Aorta (tissue), 5 donors: ENCODE results near the gene C4A. TPM values are rescaled to one million over a fixed set of nuclear protein-coding genes. Genes with fewer than 3 reads are reported as not detected.
"Not testable (repeated sequence)": the region's sequence is repeated elsewhere in the genome, so short reads cannot be mapped to it uniquely, and the experiment has no call there.

Experiments
- ATAC-seq: fragments of 200-7000 bp; cut with Tn5 transposase; one replicate; pipeline ENCODE4 v1.9.1; 2022; ENCODE audit warnings: moderate library complexity; ENCODE audit not compliant: low FRiP score
- DNase-seq, 2 donors: peaks; one replicate each; pipeline ENCODE4 v3.0.0-alpha.2; 2020
- H3K27ac ChIP-seq, 2 donors: one replicate each; pipeline ENCODE4 v1.5.1; 2013; ENCODE audit warnings: low read length in 2 of 2, mild to moderate bottlenecking in 2 of 2, moderate library complexity in 2 of 2, control low read depth in 1 of 2, inconsistent platforms in 1 of 2, low read depth in 1 of 2
- H3K27me3 ChIP-seq, 2 donors: one replicate each; pipeline ENCODE4 v1.6.1; 2013; ENCODE audit warnings: control low read depth in 1 of 2, low read length in 1 of 2, mild to moderate bottlenecking in 1 of 2, moderate library complexity in 1 of 2; ENCODE audit not compliant: insufficient read depth in 2 of 2, control insufficient read depth in 1 of 2
- H3K36me3 ChIP-seq, 2 donors: one replicate each; pipeline ENCODE4 v1.6.1; 2013; ENCODE audit warnings: control low read depth in 1 of 2, low read length in 1 of 2, mild to moderate bottlenecking in 1 of 2; ENCODE audit not compliant: insufficient read depth in 2 of 2, control insufficient read depth in 1 of 2
- H3K4me1 ChIP-seq, 2 donors: one replicate each; pipeline ENCODE4 v1.6.1; 2013; ENCODE audit warnings: low read length in 2 of 2, control low read depth in 1 of 2, mild to moderate bottlenecking in 1 of 2, moderate library complexity in 1 of 2; ENCODE audit not compliant: insufficient read depth in 2 of 2, control insufficient read depth in 1 of 2
- H3K4me3 ChIP-seq, 2 donors: one replicate each; pipeline ENCODE4 v1.5.1; 2013; ENCODE audit warnings: low read length in 2 of 2, control low read depth in 1 of 2, mild to moderate bottlenecking in 1 of 2
- H3K9me3 ChIP-seq: one replicate; pipeline ENCODE4 v1.6.1; 2013; ENCODE audit warnings: mild to moderate bottlenecking, low read length; ENCODE audit not compliant: control insufficient read depth
- WGBS, 2 donors: extraction: QIAGEN DNeasy Blood & Tissue Kit; methylation state at CpG; one replicate each; pipeline ENCODE4 v1.1.7; 2013; 5-methylcytosine and 5-hydroxymethylcytosine counted together
- intact Hi-C, 2 donors: fragments of 100-400 bp; cut with DNase I; formaldehyde crosslinking; loops; one replicate each; pipeline versions ENCODE4 v1.14.2 to v1.15.0; 2022
- long read RNA-seq, 2 donors: library from polyadenylated mRNA; unstranded; transcript quantifications; one replicate each; pipeline ENCODE4 v2.0.0, GENCODE V29; 2020 to 2021
- polyA plus RNA-seq, 2 donors: library from polyadenylated mRNA; stranded (reverse); fragments of 200-250 nt; gene quantifications; one replicate each; pipeline ENCODE4 v1.2.3, GENCODE V29; 2013
- total RNA-seq, 2 donors: library from RNA; stranded (reverse); fragmentation: NEBNext Ultra II Directional; extraction: Animal tissue kit (Norgen Biotek cat#: 25700); gene quantifications; one replicate each; pipeline ENCODE4 v1.2.1, GENCODE V29; 2021
- donor health status: healthy with polysubstance abuse.
- donor health status: Bipolar disorder and iron deficiency.
- donor health status: DM: no; HTN: no; CAD: no.
- donor health status: DM: no; HTN: no; CAD: no.
- donor health status: DM: yes; HTN: yes; CAD: no.

Gene C4A
- total RNA-seq, result 100 to 1,000 TPM; 146 to 258 TPM
- 10 to 100 TPM in 1 of 2 donors, 1 to 10 TPM in 1; 7.4 to 43.6 TPM for polyA plus RNA-seq
- long read RNA-seq, donor 1, full-length matches to known transcripts, result 1 of 76 reads
- long read RNA-seq, donor 1, partial matches to known transcripts, result 71 of 76 reads
- long read RNA-seq, donor 1, other reads (novel, unspliced or antisense), result 4 of 76 reads
- long read RNA-seq, donor 2, full-length matches to known transcripts, result 22 of 125 reads
- long read RNA-seq, donor 2, partial matches to known transcripts, result 96 of 125 reads
- long read RNA-seq, donor 2, other reads (novel, unspliced or antisense), result 7 of 125 reads

DNA sequence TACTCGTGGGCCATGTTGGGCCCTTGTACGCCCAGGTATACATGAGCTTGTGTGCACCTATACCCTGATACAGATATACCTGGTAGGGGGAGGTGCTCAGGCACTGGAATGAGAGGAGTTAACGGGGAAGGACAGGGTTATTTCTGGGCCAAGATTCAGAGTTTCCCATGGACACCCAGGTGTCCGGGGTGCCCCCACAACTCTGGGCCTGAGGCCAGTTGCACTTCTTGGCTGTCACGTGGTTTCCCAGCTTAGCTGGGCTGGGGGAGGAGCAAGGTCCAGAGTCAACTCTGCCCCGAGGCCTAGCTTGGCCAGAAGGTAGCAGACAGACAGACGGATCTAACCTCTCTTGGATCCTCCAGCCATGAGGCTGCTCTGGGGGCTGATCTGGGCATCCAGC, at the start of gene C4A:
Gene C4A, plus strand, starts transcription at position 314 of the 400 bp plus-strand sequence. Its CDS starts 51 bp downstream, at position 365.
- H3K9me3 ChIP-seq, H3K27me3 ChIP-seq, DNase-seq, intact Hi-C loops, H3K4me1 ChIP-seq, H3K27ac ChIP-seq, H3K36me3 ChIP-seq, H3K4me3 ChIP-seq: not testable (repeated sequence)
- no CpG with 5 or more reads among the region's 7 CpGs for WGBS, 2 donors
- peak; percentile 33 for ATAC-seq

DNA sequence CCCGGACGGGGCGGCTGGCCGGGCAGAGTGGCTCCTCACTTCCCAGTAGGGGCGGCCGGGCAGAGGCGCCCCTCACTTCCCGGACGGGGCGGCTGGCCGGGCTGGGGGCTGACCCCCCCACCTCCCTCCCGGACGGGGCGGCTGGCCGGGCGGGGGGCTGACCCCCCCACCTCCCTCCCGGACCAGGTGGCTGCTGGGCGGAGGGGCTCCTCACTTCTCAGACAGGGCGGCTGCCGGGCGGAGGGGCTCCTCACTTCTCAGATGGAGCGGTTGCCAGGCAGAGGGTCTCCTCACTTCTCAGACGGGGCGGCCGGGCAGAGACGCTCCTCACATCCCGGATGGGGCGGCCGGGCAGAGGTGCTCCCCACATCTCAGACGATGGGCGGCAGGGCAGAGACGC, 49.7 kb upstream of the C4A start:
- H3K27ac ChIP-seq, H3K27me3 ChIP-seq, H3K9me3 ChIP-seq, H3K4me3 ChIP-seq, intact Hi-C loops, H3K36me3 ChIP-seq, H3K4me1 ChIP-seq, ATAC-seq: not testable (repeated sequence)
- DNase-seq, result peak in 1 of 2 donors; percentile 29
- WGBS, 2 donors, result 91 to 97% methylated on average over 16 to 32 of the region's 32 CpGs

DNA sequence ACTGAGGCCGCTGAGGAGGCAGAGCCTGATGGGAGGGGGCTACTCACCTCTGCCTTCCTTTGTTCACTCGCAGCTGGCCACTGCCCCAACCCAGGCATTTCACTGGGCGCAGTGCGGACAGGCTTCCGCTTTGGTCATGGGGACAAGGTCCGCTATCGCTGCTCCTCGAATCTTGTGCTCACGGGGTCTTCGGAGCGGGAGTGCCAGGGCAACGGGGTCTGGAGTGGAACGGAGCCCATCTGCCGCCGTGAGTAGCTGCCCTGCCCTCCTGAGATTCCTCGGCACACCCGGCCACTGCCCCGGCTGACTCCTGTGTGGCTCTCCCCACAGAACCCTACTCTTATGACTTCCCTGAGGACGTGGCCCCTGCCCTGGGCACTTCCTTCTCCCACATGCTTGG, 48.3 kb upstream of the C4A start:
- ATAC-seq (no peak), DNase-seq (peak in 1 of 2 donors; percentile 67)
- 86 to 89% methylated on average over 18 to 19 of the region's 19 CpGs for WGBS, 2 donors
- Histone ChIP-seq H3K4me1 (no peaks in the 10 kb centered on the region), H3K9me3 (no peaks in the 10 kb centered on the region), H3K27ac (no peak overlapping the region), H3K27me3 (no peaks in the 10 kb centered on the region), H3K36me3 (no peaks in the 10 kb centered on the region), H3K4me3 (no peak overlapping the region)
- intact Hi-C loops, result no loop called here

GRCh38 chr6:31935021-31935420, 46.8 kb upstream of the C4A start:
- intact Hi-C loops, result no loop called here
- WGBS, 2 donors, result 53 to 62% methylated on average over 3 of the region's 3 CpGs
- Histone ChIP-seq H3K36me3 (no peaks in the 10 kb centered on the region), H3K4me3 (no peak overlapping the region), H3K27ac (no peak overlapping the region), H3K9me3 (no peaks in the 10 kb centered on the region), H3K27me3 (no peaks in the 10 kb centered on the region), H3K4me1 (no peaks in the 10 kb centered on the region)
- no peak for ATAC-seq
- DNase-seq, result peak; percentile 2 to 9

GRCh38 chr6:31935823-31936222, 46.0 kb upstream of the C4A start:
- Histone ChIP-seq H3K4me1 (no peaks in the 10 kb centered on the region), H3K4me3 (no peak overlapping the region), H3K36me3 (no peaks in the 10 kb centered on the region), H3K9me3 (no peaks in the 10 kb centered on the region), H3K27ac (no peak overlapping the region), H3K27me3 (no peaks in the 10 kb centered on the region)
- WGBS, 2 donors, result 80 to 81% methylated on average over 9 of the region's 9 CpGs
- ATAC-seq (no peak), DNase-seq (peak in 1 of 2 donors; percentile 13)
- intact Hi-C loops, result no loop called here

DNA sequence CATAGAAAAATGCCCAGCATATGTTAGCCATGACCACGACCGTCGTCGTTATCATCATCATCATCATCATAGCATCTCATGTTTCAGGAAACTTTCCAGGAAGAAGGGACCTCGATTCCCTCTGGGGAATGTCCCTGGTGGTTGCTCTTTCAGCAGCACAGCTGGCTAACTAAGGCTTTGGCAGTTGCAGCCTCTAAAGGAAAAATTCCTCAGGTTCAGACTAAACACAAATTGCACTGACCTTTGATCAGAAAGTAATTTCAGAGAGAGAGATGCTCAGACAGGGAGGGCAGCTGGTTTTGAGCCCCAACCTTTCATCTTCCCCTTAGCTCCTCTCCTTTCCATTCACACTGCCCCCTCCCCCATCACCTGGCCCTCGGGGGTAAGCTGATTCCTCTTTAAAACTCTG, 41.6 kb upstream of the C4A start:
- intact Hi-C loops, result no loop called here
- no peak for ATAC-seq
- H3K9me3 ChIP-seq, result no peaks in the 10 kb centered on the region
- no peaks in the 10 kb centered on the region for H3K4me1 ChIP-seq
- H3K27ac ChIP-seq, result no peak overlapping the region
- no peaks in the 10 kb centered on the region for H3K27me3 ChIP-seq
- H3K36me3 ChIP-seq, result no peaks in the 10 kb centered on the region
- no peak overlapping the region for H3K4me3 ChIP-seq
- peak in 1 of 2 donors; percentile 2 for DNase-seq
- WGBS, 2 donors, result 10 to 13% methylated on average over 6 of the region's 6 CpGs

DNA sequence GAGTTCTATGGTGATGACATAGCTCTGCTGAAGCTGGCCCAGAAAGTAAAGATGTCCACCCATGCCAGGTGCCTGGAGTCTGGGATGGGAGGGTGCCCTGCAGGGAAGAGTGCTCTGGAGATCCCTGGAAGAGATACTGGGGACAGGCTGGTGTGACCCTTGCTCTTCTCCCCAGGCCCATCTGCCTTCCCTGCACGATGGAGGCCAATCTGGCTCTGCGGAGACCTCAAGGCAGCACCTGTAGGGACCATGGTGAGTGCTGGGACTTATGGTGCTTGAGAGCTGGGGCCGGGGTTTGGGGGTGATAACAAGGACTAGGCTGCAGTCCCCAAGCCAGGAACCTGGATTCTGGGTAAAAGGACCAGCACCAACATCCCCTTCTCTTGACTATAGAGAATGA, 38.1 kb upstream of the C4A start:
- Histone ChIP-seq H3K27ac (no peak overlapping the region), H3K36me3 (no peaks in the 10 kb centered on the region), H3K27me3 (no peaks in the 10 kb centered on the region), H3K9me3 (no peaks in the 10 kb centered on the region), H3K4me1 (no peaks in the 10 kb centered on the region), H3K4me3 (no peak overlapping the region)
- intact Hi-C loops, result no loop called here
- 87 to 90% methylated on average over 3 of the region's 3 CpGs for WGBS, 2 donors
- DNase-seq, result peak; percentile 32 to 55
- ATAC-seq, result no peak

DNA sequence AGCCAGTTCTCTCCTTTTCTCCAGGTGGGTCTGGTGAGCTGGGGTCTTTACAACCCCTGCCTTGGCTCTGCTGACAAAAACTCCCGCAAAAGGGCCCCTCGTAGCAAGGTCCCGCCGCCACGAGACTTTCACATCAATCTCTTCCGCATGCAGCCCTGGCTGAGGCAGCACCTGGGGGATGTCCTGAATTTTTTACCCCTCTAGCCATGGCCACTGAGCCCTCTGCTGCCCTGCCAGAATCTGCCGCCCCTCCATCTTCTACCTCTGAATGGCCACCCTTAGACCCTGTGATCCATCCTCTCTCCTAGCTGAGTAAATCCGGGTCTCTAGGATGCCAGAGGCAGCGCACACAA, 36.7 kb upstream of the C4A start:
- intact Hi-C loops, result loop anchor here in 1 of 2 donors (5.0 kb wide), 1 partner anchor 43 kb away; the partner anchor contains the start of gene ZBTB12
- ATAC-seq, result no peak
- no peaks in the 10 kb centered on the region for H3K27me3 ChIP-seq
- no peaks in the 10 kb centered on the region for H3K9me3 ChIP-seq
- no peak overlapping the region for H3K4me3 ChIP-seq
- H3K36me3 ChIP-seq, result no peaks in the 10 kb centered on the region
- DNase-seq, result no peak
- H3K4me1 ChIP-seq, result no peaks in the 10 kb centered on the region
- H3K27ac ChIP-seq, result peak overlapping the region in 1 of 2 donors; percentile 73
- 47 to 55% methylated on average over 9 of the region's 9 CpGs for whole genome bisulfite sequencing, 2 donors
